Posterior cingulate gyrus (tissue), 11 donors: ENCODE results near the gene CCDC144A.
A peak's percentile ranks its signal among the peaks of the same experiment; 100 is the strongest.
"Not testable (repeated sequence)": the region's sequence is repeated elsewhere in the genome, so short reads cannot be mapped to it uniquely, and the experiment has no call there.

Source experiments
- DNase-seq, 10 donors: peaks; one replicate each; pipeline versions ENCODE4 v3.0.0 to v3.0.0-alpha.2; 2020 to 2021; ENCODE audit warnings: mixed read lengths in 3 of 10
- intact Hi-C: fragments of 100-400 bp; cut with DNase I; formaldehyde crosslinking; loops from one replicate; pipeline ENCODE4 v1.15.1; 2023

CCDC144A gene

GRCh38 chr17:16814439-16814838 is 124.4 kb downstream of the CCDC144A start:
- intact Hi-C loops: no loop called here
- peak in 1 of 10 donors; percentile 52 for DNase-seq

GRCh38 chr17:16817201-16817600 is 127.2 kb downstream of the CCDC144A start:
- intact Hi-C loops: no loop called here
- no peak for DNase-seq

GRCh38 chr17:16817940-16818339 is 127.9 kb downstream of the CCDC144A start:
- peak in 1 of 10 donors; percentile 73 for DNase-seq
- intact Hi-C loops: not testable (repeated sequence)

GRCh38 chr17:16818340-16818739 is 128.3 kb downstream of the CCDC144A start:
- intact Hi-C loops: no loop called here
- no peak for DNase-seq

- intact Hi-C loops: no loop called here
- DNase-seq: peak in 4 of 10 donors; percentile 15 to 88 (median 40)
These were observed 129.0 kb downstream of the CCDC144A start for GRCh38 chr17:16818821-16819683.

DNA sequence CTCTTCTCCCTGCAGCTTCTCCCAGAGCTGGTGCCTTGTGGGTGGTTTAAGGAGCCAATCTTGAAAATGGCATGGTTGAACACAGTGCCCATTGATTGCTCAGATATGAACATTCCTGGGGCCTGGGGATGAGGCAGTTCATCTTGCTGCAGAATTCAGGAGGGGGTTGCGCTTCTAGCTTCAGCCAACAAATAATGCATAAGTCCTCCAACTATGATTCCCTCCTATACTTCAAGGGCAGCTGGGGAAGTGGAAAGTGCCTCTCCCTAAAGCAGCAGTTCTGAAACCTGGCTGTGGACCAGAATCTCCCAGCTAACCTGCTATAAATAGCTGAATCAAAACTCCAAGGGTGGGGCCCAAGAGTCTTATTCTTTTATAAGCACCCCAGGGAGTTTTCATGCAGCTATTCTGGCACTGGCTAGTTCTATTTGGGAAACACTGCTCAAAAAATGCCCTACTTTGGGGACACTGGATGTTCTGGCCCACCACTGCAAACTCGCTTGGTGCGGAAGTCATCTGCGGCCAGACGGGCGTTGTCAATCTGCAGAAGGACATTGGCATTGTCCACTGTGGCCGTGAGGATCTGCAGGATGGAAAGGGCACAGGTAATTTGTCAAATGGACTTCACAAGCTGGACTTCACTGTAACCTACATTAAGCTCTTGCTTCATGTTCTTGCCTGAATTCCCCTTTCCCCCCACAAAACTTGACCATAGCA is 130.3 kb downstream of the CCDC144A start:
- intact Hi-C loops: no loop called here
- DNase-seq: peak in 1 of 10 donors; percentile 77

DNA sequence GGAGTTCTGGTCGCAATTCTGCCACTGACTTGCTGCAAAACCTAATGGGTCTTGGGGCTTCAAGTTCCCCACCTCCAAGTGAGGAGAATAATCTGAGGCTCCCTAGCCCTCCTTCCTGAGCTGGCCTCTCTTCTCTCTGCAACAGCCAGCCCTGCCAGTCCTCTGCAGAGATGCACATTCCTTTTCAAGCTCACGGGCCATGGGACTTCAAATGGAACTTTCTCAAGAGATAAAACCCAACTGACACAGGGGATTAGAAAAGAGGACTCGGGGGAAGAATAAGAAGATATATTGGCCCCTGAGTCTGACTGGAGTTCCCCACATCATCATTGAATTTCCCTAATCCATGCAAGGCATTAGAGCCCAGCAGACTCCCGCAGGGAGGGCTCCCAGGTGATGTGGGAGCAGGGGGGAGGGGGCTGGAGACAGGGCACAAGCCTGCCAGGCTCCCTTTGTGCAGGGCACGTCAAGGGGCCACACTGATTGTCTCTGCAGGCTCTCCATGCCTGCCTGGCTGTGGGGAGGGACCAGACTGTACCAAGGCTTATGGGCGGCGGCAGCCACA is 131.0 kb downstream of the CCDC144A start:
- intact Hi-C loops: no loop called here

DNA sequence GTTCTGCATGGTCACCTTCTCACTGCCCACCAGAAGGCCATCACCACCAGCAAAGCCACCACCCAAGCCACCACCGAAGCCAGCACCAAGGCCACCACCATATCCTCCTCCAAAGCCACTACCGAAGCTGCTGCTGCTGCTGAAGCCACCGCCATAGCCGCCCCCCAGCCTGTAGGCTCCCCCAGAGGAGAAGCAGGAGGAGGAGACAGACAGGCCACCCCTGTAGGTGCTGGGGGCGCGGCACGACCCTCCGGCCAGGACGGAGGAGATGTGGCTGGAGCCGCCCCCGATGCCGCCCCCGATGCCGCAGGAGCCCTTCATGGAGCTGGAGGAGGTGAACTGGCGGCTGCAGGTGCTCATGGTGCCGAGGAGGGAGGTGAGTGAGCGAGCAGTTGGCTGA is 132.1 kb downstream of the CCDC144A start:
- DNase-seq: peak in 1 of 10 donors; percentile 76
- intact Hi-C loops: not testable (repeated sequence)

More for the DNA sequence above, 131.0 kb downstream of the CCDC144A start:
- DNase-seq: no peak

DNA sequence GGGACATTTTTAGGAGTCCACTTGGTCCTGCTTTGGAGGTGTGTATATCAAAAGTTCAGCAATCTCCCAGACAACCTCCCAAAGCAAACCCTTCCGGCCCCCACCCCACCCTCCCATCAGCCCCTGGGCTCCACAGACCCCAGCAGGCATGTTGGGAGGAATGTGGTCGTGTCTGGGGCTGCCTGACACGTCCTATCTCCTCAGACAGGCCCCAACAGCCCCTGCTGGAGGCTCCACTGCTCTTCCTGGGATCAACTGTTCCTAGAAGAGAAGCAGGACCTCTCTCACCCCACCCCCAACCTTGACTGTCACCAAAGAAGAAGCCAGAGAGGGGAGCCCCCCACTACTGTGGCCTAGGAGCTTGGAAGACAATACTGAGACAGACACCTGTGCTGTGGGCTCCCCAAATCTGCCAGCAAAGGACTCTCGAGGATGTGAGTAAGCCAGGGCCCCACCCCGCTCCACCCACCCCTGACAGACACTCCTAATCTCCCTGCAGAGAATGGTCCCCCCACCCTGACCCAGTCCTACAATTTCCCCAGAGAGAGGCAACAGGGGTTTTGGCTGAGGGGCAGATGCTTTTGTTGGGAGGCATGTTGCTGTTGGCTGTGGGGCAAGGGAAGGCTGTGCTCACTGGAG is 133.8 kb downstream of the CCDC144A start:
- DNase-seq, intact Hi-C loops: not testable (repeated sequence)
